Neural crest cell (in vitro differentiated cells): ENCODE results near the gene SUZ12. TPM values are rescaled to one million over a fixed set of nuclear protein-coding genes. Genes with fewer than 3 reads are reported as not detected.

Experiments
- DNase-seq: peaks from one replicate; pipeline ENCODE4 v3.0.0; 2021; ENCODE audit warnings: low read depth, mixed read lengths, low spot score
- H3K27ac Mint-ChIP-seq: one replicate; pipeline ENCODE4 v1.8.0; 2021; ENCODE audit warnings: mild to moderate bottlenecking, mixed read lengths; ENCODE audit not compliant: unreplicated experiment
- H3K27me3 Mint-ChIP-seq: 2 replicates; pipeline ENCODE4 v1.8.0; 2021; ENCODE audit warnings: low read depth, mild to moderate bottlenecking, mixed read lengths
- H3K36me3 Mint-ChIP-seq: 2 replicates; pipeline ENCODE4 v1.8.0; 2021; ENCODE audit warnings: low read depth, mild to moderate bottlenecking, mixed read lengths
- H3K4me1 Mint-ChIP-seq: 2 replicates; pipeline ENCODE4 v1.8.0; 2021; ENCODE audit warnings: mixed read lengths
- H3K4me3 Mint-ChIP-seq: one replicate; pipeline ENCODE4 v1.8.0; 2021; ENCODE audit warnings: mild to moderate bottlenecking, mixed read lengths
- H3K9me3 Mint-ChIP-seq: 2 replicates; pipeline ENCODE4 v1.8.0; 2021; ENCODE audit warnings: mixed read lengths
- CTCF ChIP-seq: fragments of 200-600 bp; sonication (generic); conservative IDR thresholded peaks from 2 replicates; pipeline ENCODE4 v1.5.0; 2021; ENCODE audit warnings: antibody characterized with exemption, mild to moderate bottlenecking
- total RNA-seq: library from RNA; stranded (reverse); gene quantifications from 2 replicates; pipeline ENCODE4 v1.2.1, GENCODE V29; 2021

The SUZ12 gene
- total RNA-seq, 1 donor from 2014 or later = 40.2 TPM

DNA sequence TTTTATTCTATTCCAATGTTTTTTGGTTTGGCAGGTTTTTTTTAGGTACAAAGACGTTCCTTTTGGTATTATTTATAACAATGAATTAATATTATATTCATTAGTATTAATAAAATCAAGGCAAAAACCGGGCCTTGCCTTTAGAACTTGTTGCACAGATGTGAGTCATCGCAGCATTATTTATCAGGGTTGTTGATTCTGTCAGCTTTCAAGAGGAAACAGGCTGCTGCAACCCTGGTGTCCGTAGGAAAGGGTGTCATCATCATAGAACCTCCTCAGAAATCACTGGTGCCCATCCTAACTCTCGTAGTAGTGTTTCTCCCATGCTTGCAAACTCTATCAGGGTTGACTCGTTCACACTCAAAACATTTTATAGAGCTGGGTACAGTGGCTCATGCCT is 60.2 kb downstream of the SUZ12 start:
- no peak overlapping the region for H3K27ac Mint-ChIP-seq
- no peak for DNase-seq
- no peak overlapping the region for H3K4me3 Mint-ChIP-seq
- H3K9me3 Mint-ChIP-seq = no peaks in the 10 kb centered on the region
- TF ChIP-seq CTCF = no peak
- H3K27me3 Mint-ChIP-seq = no peaks in the 10 kb centered on the region
- no peaks in the 10 kb centered on the region for H3K4me1 Mint-ChIP-seq
- peaks cover 7% of the 10 kb centered on the region for H3K36me3 Mint-ChIP-seq

DNA sequence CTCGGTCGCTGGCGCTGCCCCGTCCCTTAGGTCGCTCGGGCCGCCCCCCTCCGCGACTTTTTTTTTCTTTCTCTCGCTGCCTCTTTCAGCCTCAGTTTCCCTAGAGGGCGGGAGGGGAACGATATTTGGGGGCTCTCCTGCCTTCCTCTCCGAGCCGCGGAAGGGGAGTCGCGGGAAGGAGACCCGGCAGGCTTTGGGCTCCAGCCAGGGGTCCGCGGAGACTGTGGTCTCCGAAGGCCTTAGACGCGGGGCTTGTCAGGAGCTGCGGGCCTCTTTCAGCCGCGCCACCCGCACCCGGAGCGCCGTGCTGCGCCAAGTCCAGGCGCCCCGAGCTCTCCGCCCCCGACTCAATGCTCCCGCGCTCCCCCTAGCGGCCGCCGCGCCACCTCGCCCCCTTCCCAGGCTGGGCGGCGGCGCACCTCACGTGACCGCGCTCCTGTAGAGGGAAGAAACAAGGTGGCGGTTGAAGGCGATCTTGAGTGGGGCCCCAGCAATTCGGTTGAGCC is 70.2 kb downstream of the SUZ12 start, which contains the start of gene LRRC37B:
Gene LRRC37B, plus strand, starts transcription at position 427 of the 506 bp plus-strand sequence. CDS start 14,010 bp downstream, outside the sequence.
- Mint-ChIP-seq H3K4me3 (peak within 1 kb of the TSS; percentile 94), H3K27me3 (peaks cover 4% of the 10 kb centered on the region), H3K36me3 (peaks cover 3% of the 10 kb centered on the region), H3K27ac (peak within 1 kb of the TSS; percentile 72), H3K4me1 (peaks cover 26% of the 10 kb centered on the region), H3K9me3 (no peaks in the 10 kb centered on the region)
- peak; percentile 92 for DNase-seq
- peak; percentile 97 for TF ChIP-seq CTCF

DNA sequence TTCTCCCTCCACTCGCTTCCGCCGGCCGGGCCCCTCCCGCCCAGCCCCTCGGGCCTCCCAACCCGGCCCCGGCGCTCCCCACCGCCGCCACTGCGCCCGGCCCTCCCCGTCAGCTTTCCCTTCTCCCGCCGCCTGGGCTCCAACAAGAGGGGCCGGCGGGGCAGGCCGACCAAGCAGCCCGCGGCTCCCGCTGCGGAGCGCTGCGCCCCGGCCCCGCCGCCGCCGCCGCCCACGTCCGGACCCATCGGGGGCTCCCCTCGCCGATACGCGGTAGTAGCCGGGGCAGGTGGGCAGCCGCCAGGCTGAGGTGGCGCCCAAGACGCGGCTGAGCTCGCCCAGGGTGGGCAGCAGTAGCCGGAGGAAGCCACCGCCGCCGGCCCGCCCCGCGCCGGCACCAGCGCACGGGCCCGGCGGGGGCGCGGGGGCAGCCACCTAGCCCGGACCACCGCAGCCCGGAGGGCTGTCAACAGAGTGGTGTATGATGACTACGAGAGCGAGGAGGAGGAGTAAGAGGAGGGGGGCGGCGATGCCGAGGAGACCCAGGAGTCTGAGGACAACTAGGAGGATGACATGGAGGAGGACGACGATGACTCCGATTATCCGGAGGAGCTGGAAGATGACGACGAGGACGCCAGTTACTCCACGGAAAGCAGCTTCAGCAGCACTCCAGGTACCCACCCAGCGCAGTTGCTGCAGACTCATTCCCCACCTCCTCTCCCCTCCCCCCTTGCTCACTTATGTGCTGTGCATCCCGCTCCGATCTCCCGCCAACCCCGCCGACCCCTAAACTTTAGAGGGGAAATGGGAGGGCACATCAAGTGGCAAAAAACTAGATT is 70.9 kb downstream of the SUZ12 start:
- Mint-ChIP-seq H3K27me3 (peaks cover 4% of the 10 kb centered on the region), H3K4me1 (peaks cover 26% of the 10 kb centered on the region), H3K9me3 (no peaks in the 10 kb centered on the region), H3K4me3 (peak overlapping the region; percentile 94), H3K27ac (peak overlapping the region; percentile 72), H3K36me3 (peaks cover 7% of the 10 kb centered on the region)
- TF ChIP-seq CTCF = peak; percentile 10
- DNase-seq = peak; percentile 41

- H3K9me3 Mint-ChIP-seq = no peaks in the 10 kb centered on the region
- H3K27me3 Mint-ChIP-seq = peaks cover 4% of the 10 kb centered on the region
- peaks cover 26% of the 10 kb centered on the region for H3K4me1 Mint-ChIP-seq
- peak overlapping the region; percentile 94 for H3K4me3 Mint-ChIP-seq
- DNase-seq = no peak
- no peak overlapping the region for H3K27ac Mint-ChIP-seq
- TF ChIP-seq CTCF = no peak
- H3K36me3 Mint-ChIP-seq = peaks cover 11% of the 10 kb centered on the region
Measured at GRCh38 chr17:32009262-32009542, 72.4 kb downstream of the SUZ12 start.

- no peaks in the 10 kb centered on the region for H3K9me3 Mint-ChIP-seq
- peak overlapping the region; percentile 94 for H3K4me3 Mint-ChIP-seq
- H3K36me3 Mint-ChIP-seq = peaks cover 11% of the 10 kb centered on the region
- H3K27me3 Mint-ChIP-seq = peaks cover 4% of the 10 kb centered on the region
- no peak for DNase-seq
- TF ChIP-seq CTCF = no peak
- H3K4me1 Mint-ChIP-seq = peaks cover 26% of the 10 kb centered on the region
- H3K27ac Mint-ChIP-seq = no peak overlapping the region
Measured at GRCh38 chr17:32010114-32010513, 73.3 kb downstream of the SUZ12 start.
